Cardiac muscle cell (in vitro differentiated cells and primary cell): ENCODE measurements around the gene GRIP1. TPM values are rescaled to one million over a fixed set of nuclear protein-coding genes. Genes with fewer than 3 reads are reported as not detected.

Experiments used
- DNase-seq, 2 donors: peaks; one replicate each; pipeline versions ENCODE4 v3.0.0 to v3.0.0-alpha.2; 2010 to 2017; ENCODE audit warnings: low read depth in 1 of 2, low spot score in 1 of 2
- H3K27ac ChIP-seq: fragments of 200-600 bp; sonication (generic); 2 replicates; pipeline ENCODE4 v1.5.1; 2016
- H3K27me3 ChIP-seq: fragments of 200-600 bp; sonication (generic); 2 replicates; pipeline ENCODE4 v1.6.0; 2016; ENCODE audit warnings: control low read depth
- H3K36me3 ChIP-seq: fragments of 200-600 bp; sonication (generic); 2 replicates; pipeline ENCODE4 v1.5.1; 2016; ENCODE audit warnings: control low read depth
- H3K4me1 ChIP-seq: fragments of 200-600 bp; sonication (generic); 2 replicates; pipeline ENCODE4 v1.8.1; 2017; ENCODE audit warnings: low read depth, mild to moderate bottlenecking, mixed run types
- H3K4me3 ChIP-seq: fragments of 200-600 bp; sonication (generic); 2 replicates; pipeline ENCODE4 v1.5.1; 2016; ENCODE audit warnings: mild to moderate bottlenecking
- H3K9me3 ChIP-seq: fragments of 200-600 bp; sonication (generic); 2 replicates; pipeline ENCODE4 v1.5.1; 2017; ENCODE audit warnings: low read depth, mild to moderate bottlenecking, control low read depth
- CTCF ChIP-seq: IDR thresholded peaks from 2 replicates; pipeline ENCODE4 v1.5.1; 2012; ENCODE audit warnings: low read depth, mild to moderate bottlenecking, low read length
- polyA plus RNA-seq: library from polyadenylated mRNA; unstranded; fragments of >200 nt; fragmentation: Nextera tagmentation; extraction: Ambion mirVana; gene quantifications from 2 replicates; pipeline ENCODE4 v1.2.1, GENCODE V29; 2016
- total RNA-seq: library from RNA; depleted of rRNA; stranded (reverse); fragments of >200 nt; gene quantifications from 2 replicates; pipeline ENCODE4 v1.2.3, GENCODE V29; 2016

Gene GRIP1
- total and polyA plus RNA-seq, 2 experiments from 2014 or later, result 2.6 to 5.2 TPM

- Histone ChIP-seq H3K4me3 (no peak overlapping the region), H3K27me3 (no peaks in the 10 kb centered on the region), H3K27ac (no peak overlapping the region), H3K9me3 (no peaks in the 10 kb centered on the region), H3K36me3 (no peaks in the 10 kb centered on the region), H3K4me1 (peaks cover 14% of the 10 kb centered on the region)
- no peak for TF ChIP-seq CTCF
- DNase-seq, result no peak
These were observed 45.1 kb upstream of the GRIP1 start for GRCh38 chr12:66724026-66724425.

GRCh38 chr12:66719862-66720261 lies 41.0 kb upstream of the GRIP1 start:
- Histone ChIP-seq H3K4me3 (no peak overlapping the region), H3K36me3 (no peaks in the 10 kb centered on the region), H3K27ac (no peak overlapping the region), H3K9me3 (no peaks in the 10 kb centered on the region), H3K4me1 (no peaks in the 10 kb centered on the region), H3K27me3 (no peaks in the 10 kb centered on the region)
- DNase-seq, result no peak
- no peak for TF ChIP-seq CTCF

GRCh38 chr12:66717036-66717673 lies 38.3 kb upstream of the GRIP1 start:
- no peak overlapping the region for H3K27ac ChIP-seq
- no peak for TF ChIP-seq CTCF

GRCh38 chr12:66716522-66716921 lies 37.6 kb upstream of the GRIP1 start:
- Histone ChIP-seq H3K27ac (no peak overlapping the region), H3K9me3 (no peaks in the 10 kb centered on the region), H3K27me3 (no peaks in the 10 kb centered on the region), H3K36me3 (no peaks in the 10 kb centered on the region), H3K4me1 (no peaks in the 10 kb centered on the region), H3K4me3 (no peak overlapping the region)
- no peak for DNase-seq
- TF ChIP-seq CTCF, result no peak

More at GRCh38 chr12:66717036-66717673, 38.3 kb upstream of the GRIP1 start:
- H3K9me3 ChIP-seq, result no peaks in the 10 kb centered on the region
- H3K4me1 ChIP-seq, result no peaks in the 10 kb centered on the region
- H3K4me3 ChIP-seq, result no peak overlapping the region
- no peak for DNase-seq
- H3K27me3 ChIP-seq, result no peaks in the 10 kb centered on the region
- H3K36me3 ChIP-seq, result no peaks in the 10 kb centered on the region

GRCh38 chr12:66714709-66715108 lies 35.8 kb upstream of the GRIP1 start:
- Histone ChIP-seq H3K9me3 (no peaks in the 10 kb centered on the region), H3K27ac (no peak overlapping the region), H3K4me3 (no peak overlapping the region), H3K4me1 (peaks cover 6% of the 10 kb centered on the region), H3K36me3 (no peaks in the 10 kb centered on the region), H3K27me3 (no peaks in the 10 kb centered on the region)
- no peak for TF ChIP-seq CTCF
- DNase-seq, result no peak
